Activated T-cell treated with anti-CD3 and anti-CD28 coated beads, Interleukin-2, amount 50 U/mL, for 1 hour (primary cell): ENCODE measurements around the gene HINT2.

Source experiments
- DNase-seq: peaks from one replicate; pipeline ENCODE4 v3.0.0-alpha.2; 2020

The HINT2 gene

DNA sequence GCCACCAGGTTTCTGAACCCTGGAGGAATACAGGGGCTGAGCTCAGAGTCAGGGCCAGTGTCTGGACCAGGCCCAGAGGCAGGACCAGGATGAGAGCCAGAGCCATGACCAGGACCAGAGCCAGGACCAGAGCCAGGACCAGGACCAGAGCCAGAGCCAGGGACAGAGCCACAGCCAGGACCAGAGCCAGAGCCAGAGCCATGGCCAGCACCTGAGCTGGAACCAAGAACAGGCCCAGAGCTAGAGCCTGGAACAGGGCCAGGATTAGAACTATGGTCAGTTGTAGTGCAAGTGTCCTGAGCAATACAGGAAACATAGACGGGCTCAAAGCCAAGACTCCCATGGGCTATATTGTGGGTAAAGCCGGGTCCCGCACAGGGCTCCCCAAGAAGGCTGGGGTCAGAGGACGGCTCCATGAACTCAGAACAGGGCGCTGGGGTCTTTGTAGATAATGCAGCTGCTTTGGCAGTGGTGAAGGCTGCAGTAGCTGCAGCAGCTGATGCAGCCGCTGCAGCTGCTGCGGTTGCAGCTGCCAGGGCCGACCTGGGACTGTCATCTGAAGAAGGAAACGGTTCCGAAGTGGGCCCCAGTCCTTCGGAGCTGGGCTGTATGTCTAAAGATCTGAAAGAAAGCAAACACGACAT is 3.3 kb downstream of the HINT2 start:
- DNase-seq = no peak

DNA sequence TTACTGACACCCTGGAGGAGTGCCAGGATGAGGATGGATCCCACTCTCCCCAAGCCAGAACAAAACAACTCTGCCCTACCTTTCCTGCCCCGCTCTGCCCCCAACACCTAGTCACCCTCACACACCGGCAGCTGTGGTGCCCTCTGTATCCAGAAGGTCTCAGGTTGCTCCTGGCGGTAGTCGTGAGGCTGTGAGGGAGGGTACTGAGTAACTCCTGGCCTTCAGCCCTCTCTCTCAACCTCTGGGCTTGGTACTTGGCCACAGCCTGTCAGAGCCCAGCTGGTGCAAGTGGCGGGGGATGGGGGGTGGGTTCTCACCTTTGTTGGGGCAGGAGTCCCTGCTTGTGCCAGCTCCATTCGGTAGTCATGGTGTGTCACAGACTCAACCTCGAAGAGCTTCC is 4.7 kb downstream of the HINT2 start:
- DNase-seq = no peak

- no peak for DNase-seq
Observed at GRCh38 chr9:35808433-35808832, 6.4 kb downstream of the HINT2 start.

GRCh38 chr9:35806101-35806500 is 8.7 kb downstream of the HINT2 start:
- DNase-seq = no peak

DNA sequence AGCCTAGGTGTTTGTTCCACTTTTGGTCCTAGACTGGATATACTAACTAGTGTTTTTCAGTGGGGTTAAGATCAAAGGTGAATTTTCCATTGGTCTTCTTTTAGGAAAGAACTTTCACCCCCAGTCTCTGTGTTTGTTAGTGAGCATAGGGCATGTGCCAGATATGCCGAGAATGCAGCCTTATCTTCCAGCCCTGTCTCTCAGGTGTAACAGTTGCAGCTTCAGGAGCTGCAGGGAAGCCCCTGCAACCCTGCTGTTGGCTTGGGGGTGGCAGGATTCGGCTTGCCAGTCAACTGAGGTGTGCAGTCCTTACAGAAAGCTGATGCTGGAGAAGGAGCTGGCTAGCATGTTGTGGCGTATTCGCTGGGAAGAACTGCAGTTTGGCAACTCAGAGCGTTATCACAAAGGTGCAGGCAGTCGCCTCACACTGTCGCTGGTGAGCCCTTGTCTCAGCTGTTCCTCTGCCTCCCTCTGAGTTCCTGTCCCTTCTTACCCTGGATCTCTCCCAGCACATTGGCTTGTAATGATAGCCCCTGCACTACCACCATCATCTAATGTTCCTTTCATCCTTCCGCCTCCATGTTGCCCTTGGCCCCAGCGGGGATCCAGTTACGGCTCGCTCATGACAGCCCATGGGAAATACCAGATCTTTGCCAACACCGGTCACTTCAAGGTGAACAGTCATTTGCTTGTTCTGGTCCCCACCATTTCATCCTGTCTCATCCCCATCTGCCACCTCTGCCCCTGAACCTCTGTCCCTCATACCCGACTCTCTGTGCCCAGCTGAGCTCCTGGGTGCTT is 13.3 kb downstream of the HINT2 start:
- no peak for DNase-seq

- DNase-seq = no peak
Observed at GRCh38 chr9:35800530-35800929, 14.3 kb downstream of the HINT2 start.

- DNase-seq = no peak
Observed at GRCh38 chr9:35798658-35799374, 16.0 kb downstream of the HINT2 start.

GRCh38 chr9:35797311-35798109 is 17.3 kb downstream of the HINT2 start:
- DNase-seq = no peak

- DNase-seq = no peak
Observed at GRCh38 chr9:35795695-35796094, 19.1 kb downstream of the HINT2 start.

- DNase-seq = no peak
Observed at GRCh38 chr9:35793461-35793860, 21.4 kb downstream of the HINT2 start.

GRCh38 chr9:35792826-35793225 is 22.0 kb downstream of the HINT2 start:
- no peak for DNase-seq

DNA sequence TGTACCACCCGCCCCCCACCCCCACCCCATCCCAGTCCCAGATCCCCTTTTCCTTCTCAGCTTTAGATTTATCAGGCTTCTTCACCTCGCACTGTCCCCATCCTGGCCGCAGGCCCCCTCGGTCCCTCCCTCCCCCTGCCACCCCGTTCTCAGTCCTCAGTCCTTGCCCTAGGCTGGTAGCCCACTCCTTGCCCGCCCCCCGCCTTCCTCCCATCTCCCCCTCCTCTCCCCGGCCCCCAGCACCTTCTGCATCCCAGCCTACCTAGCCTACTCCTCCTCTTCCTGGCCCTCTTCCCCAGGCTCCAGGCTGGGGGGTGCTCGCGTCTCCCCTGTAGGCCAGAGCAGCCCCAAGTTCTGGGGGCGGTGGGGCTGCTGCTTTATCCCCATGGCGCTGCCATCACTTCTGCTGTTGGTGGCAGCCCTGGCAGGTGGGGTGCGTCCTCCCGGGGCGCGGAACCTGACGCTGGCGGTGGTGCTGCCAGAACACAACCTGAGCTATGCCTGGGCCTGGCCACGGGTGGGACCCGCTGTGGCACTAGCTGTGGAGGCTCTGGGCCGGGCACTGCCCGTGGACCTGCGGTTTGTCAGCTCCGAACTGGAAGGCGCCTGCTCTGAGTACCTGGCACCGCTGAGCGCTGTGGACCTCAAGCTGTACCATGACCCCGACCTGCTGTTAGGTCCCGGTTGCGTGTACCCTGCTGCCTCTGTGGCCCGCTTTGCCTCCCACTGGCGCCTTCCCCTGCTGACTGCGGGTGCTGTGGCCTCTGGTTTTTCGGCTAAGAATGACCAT is 22.6 kb downstream of the HINT2 start:
- DNase-seq = no peak

DNA sequence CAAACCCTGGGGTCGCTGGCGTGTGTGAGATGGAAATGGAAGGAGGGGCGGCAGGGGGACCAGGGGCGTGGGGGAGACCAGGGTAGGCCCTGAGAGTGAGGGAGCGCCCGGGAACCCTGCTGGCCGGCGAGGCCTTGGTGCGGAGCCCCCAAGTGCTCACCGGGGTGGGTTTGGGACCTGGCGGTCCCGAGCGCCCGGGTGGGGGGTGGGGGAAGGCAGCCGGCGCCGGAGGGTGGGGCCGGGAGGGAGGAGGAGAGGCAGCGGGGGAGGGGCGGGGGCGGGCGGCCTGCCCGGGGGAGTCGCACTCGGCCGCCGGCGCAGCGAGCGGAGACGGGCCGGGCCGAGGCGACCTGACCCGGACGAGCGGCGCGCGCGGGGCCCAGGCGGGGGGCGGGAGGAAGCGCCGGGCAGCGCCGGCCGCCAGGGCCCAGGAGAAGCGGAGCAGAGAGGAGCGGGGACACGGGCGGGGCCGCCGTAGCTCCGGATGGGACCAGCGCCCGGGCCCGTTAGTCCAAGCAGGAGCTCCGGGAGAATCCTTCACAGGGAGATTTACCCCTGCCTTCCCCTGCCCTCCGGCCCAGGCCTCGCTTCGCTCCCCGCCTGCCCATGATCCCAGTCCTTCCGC is 23.4 kb downstream of the HINT2 start, which contains the start of gene NPR2:
TSS of gene NPR2 (plus strand) at position 295 of the 625 bp plus-strand sequence. CDS start 818 bp downstream, outside the sequence.
- no peak for DNase-seq

- peak; percentile 48 for DNase-seq
Observed at GRCh38 chr9:35790385-35791296, 24.2 kb downstream of the HINT2 start.

GRCh38 chr9:35790025-35790384 is 24.8 kb downstream of the HINT2 start:
- DNase-seq = no peak

- no peak for DNase-seq
Observed at GRCh38 chr9:35789541-35789940, 25.3 kb downstream of the HINT2 start.

- no peak for DNase-seq
Observed at GRCh38 chr9:35783418-35783817, 31.4 kb downstream of the HINT2 start.

DNA sequence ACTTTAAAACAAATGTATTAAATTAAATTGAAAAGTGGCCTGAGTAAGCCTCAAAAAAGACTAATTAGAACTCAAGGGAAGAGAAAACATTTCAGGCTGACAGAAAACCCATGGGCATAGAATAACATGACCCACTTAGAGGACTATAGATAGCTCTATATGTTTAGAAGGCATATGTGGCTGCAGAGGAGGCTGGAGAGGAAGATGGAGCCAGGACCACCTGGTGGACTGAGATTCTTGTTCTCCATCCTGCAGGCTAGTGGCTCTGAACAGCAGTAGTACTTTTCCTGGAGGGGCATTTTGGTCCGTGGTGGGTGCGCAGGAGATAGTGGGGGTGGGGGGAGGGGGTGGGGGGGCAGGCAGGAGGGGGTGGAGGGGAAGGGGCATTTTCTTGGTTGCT is 33.8 kb downstream of the HINT2 start:
- DNase-seq = no peak

DNA sequence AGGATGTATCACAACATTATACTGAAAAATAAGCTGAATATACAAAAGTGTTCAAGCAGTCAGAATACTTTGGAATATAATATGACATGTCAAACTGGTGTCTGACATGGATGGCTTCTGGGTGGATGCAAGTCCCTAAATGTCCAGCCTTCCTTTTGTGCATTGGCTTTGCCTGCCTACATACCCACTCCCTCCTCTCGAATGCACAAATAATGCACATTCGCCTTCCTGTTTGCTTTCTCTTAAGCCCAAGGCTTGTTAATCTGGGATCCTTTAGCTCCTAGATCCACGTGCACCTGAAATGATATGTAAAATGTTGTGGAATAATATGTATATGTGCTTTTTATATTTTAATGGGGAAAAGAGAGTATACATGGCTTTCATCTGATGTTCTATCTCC is 36.3 kb downstream of the HINT2 start:
- DNase-seq = no peak

DNA sequence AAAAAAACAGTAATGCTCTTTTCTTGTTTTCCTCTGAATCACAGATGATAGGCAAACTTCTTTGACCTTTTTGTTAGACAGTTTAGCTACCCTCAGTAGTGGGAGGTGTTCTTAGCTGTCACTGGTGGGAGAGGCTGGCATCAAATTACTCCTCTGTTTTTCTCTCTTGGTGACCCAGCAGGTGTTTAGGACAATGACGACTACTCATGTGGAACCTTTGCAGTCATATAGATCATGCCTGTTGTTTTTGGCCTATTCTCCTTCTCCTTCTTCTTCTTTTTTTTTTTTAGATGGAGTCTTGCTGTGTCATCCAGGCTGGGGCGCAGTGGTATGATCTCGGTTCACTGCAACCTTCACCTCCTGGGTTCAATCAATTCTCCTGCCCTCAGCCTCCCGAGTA is 38.8 kb downstream of the HINT2 start:
- DNase-seq = no peak
